Natural killer cell (primary cell): ENCODE results near the gene CYTH1. TPM values are rescaled to one million over a fixed set of nuclear protein-coding genes. Genes with fewer than 3 reads are reported as not detected.

Source experiments
- ATAC-seq, 3 donors: fragments of 150-1000 bp in 2 of 3; fragments of 200-7000 bp in 1 of 3; cut with Tn5 transposase; 1 replicate in 1 of 3; 2 replicates in 2 of 3; pipeline ENCODE4 v1.10.0; 2021; ENCODE audit warnings: mild to moderate bottlenecking in 2 of 3, moderate library complexity in 2 of 3
- DNase-seq, 2 donors: peaks; one replicate each; pipeline versions ENCODE4 v3.0.0 to v3.0.0-alpha.2; 2013 to 2021; ENCODE audit warnings: mixed read lengths in 1 of 2
- H3K27ac ChIP-seq: one replicate; pipeline ENCODE4 v1.5.1; 2013; ENCODE audit warnings: mild to moderate bottlenecking, low read length
- H3K27me3 ChIP-seq: one replicate; pipeline ENCODE4 v1.6.1; 2013; ENCODE audit warnings: low read length; ENCODE audit not compliant: control insufficient read depth, insufficient read depth
- H3K36me3 ChIP-seq: one replicate; pipeline ENCODE4 v1.6.1; 2013; ENCODE audit warnings: low read length; ENCODE audit not compliant: control insufficient read depth, insufficient read depth
- H3K4me1 ChIP-seq: one replicate; pipeline ENCODE4 v1.6.1; 2013; ENCODE audit warnings: low read length; ENCODE audit not compliant: control insufficient read depth, insufficient read depth
- H3K4me3 ChIP-seq: one replicate; pipeline ENCODE4 v1.5.1; 2013; ENCODE audit warnings: low read length
- H3K9me3 ChIP-seq: one replicate; pipeline ENCODE4 v1.6.1; 2013; ENCODE audit warnings: low read length; ENCODE audit not compliant: control insufficient read depth, insufficient read depth
- H3K27ac Mint-ChIP-seq, 2 donors: one replicate each; pipeline ENCODE4 v1.8.0; 2022; ENCODE audit warnings: mild to moderate bottlenecking in 2 of 2, mixed read lengths in 2 of 2, moderate library complexity in 1 of 2
- H3K27me3 Mint-ChIP-seq, 2 donors: one replicate each; pipeline ENCODE4 v1.8.0; 2022; ENCODE audit warnings: low read depth in 2 of 2, mixed read lengths in 2 of 2
- H3K36me3 Mint-ChIP-seq: one replicate; pipeline ENCODE4 v1.8.0; 2022; ENCODE audit warnings: mixed read lengths
- H3K4me1 Mint-ChIP-seq, 2 donors: one replicate each; pipeline ENCODE4 v1.8.0; 2022; ENCODE audit warnings: mixed read lengths in 2 of 2
- H3K4me3 Mint-ChIP-seq: one replicate; pipeline ENCODE4 v1.8.0; 2022; ENCODE audit warnings: mild to moderate bottlenecking, moderate library complexity, mixed read lengths
- H3K9me3 Mint-ChIP-seq, 2 donors: one replicate each; pipeline ENCODE4 v1.8.0; 2022; ENCODE audit warnings: mixed read lengths in 2 of 2
- CTCF ChIP-seq: fragments of 200-600 bp; IDR thresholded peaks from one replicate; pipeline ENCODE4 v1.8.0; 2022; ENCODE audit warnings: antibody characterized with exemption
- WGBS: methylation state at CpG from one replicate; pipeline ENCODE4 v1.1.7; 2013; ENCODE audit warnings: missing lambda C conversion rate; ENCODE audit not compliant: insufficient coverage; 5-methylcytosine and 5-hydroxymethylcytosine counted together
- intact Hi-C: fragments of 100-400 bp; cut with micrococcal nuclease; formaldehyde crosslinking; loops from one replicate; pipeline ENCODE4 v1.14.2; 2022
- total RNA-seq, 4 donors: library from RNA; stranded (reverse); fragments of 120-200 nt in 1 of 4; gene quantifications; one replicate each; pipeline versions ENCODE4 v1.2.3 to v1.2.4, GENCODE V29; 2013 to 2022

Gene CYTH1
- total RNA-seq, 3 donors from 2014 or later (not counting 1 experiment from before 2014, with no cell fraction given) = 437 to 514 (median 457) TPM

- 97% methylated on average over 4 of the region's 4 CpGs for WGBS
- H3K9me3 Mint-ChIP-seq = no peaks in the 10 kb centered on the region
- Histone ChIP-seq H3K27ac (peak overlapping the region; percentile 71), H3K4me3 (no peak overlapping the region), H3K9me3 (no peaks in the 10 kb centered on the region), H3K27me3 (no peaks in the 10 kb centered on the region), H3K4me1 (peaks cover 87% of the 10 kb centered on the region), H3K36me3 (peaks cover 12% of the 10 kb centered on the region)
- no peaks in the 10 kb centered on the region for H3K36me3 Mint-ChIP-seq
- H3K27me3 Mint-ChIP-seq = no peaks in the 10 kb centered on the region
- no peak for ATAC-seq
- DNase-seq = no peak
- H3K4me3 Mint-ChIP-seq = peak overlapping the region; percentile 47
- intact Hi-C loops = no loop called here
- H3K27ac Mint-ChIP-seq = peak overlapping the region; percentile 83 to 86
- TF ChIP-seq CTCF = no peak
- H3K4me1 Mint-ChIP-seq = peaks cover 67 to 75% of the 10 kb centered on the region in 2 donors
Observed at GRCh38 chr17:78790552-78790951, 8.5 kb upstream of the CYTH1 start.

- H3K4me1 Mint-ChIP-seq = peaks cover 67 to 75% of the 10 kb centered on the region in 2 donors
- H3K27ac ChIP-seq = peak overlapping the region; percentile 71
- H3K36me3 ChIP-seq = peaks cover 5% of the 10 kb centered on the region
- peak overlapping the region; percentile 83 to 86 for H3K27ac Mint-ChIP-seq
- H3K4me1 ChIP-seq = peaks cover 87% of the 10 kb centered on the region
- intact Hi-C loops = loop anchor here (5.0 kb wide), 1 partner anchor 48 kb away; no protein-coding TSS in a partner anchor
- H3K9me3 ChIP-seq = no peaks in the 10 kb centered on the region
- no peaks in the 10 kb centered on the region for H3K9me3 Mint-ChIP-seq
- no peaks in the 10 kb centered on the region for H3K36me3 Mint-ChIP-seq
- H3K27me3 Mint-ChIP-seq = no peaks in the 10 kb centered on the region
- H3K27me3 ChIP-seq = no peaks in the 10 kb centered on the region
- ATAC-seq (peak; percentile 50 to 71 (median 62)), DNase-seq (peak in 1 of 2 donors; percentile 84)
- no peak for TF ChIP-seq CTCF
- H3K4me3 ChIP-seq = no peak overlapping the region
- peak overlapping the region; percentile 47 for H3K4me3 Mint-ChIP-seq
- WGBS = 63% methylated on average over 14 of the region's 14 CpGs
Observed at GRCh38 chr17:78789663-78790181, 7.6 kb upstream of the CYTH1 start.

- H3K4me3 ChIP-seq = no peak overlapping the region
- H3K4me1 ChIP-seq = peaks cover 87% of the 10 kb centered on the region
- ATAC-seq = peak; percentile 59 to 65 (median 62)
- H3K27ac Mint-ChIP-seq = peak overlapping the region; percentile 83 to 86
- H3K9me3 Mint-ChIP-seq = no peaks in the 10 kb centered on the region
- TF ChIP-seq CTCF = no peak
- H3K27ac ChIP-seq = peak overlapping the region; percentile 71
- H3K4me3 Mint-ChIP-seq = peak overlapping the region; percentile 56
- H3K36me3 ChIP-seq = peaks cover 5% of the 10 kb centered on the region
- no peak for DNase-seq
- no peaks in the 10 kb centered on the region for H3K27me3 ChIP-seq
- H3K9me3 ChIP-seq = no peaks in the 10 kb centered on the region
- H3K36me3 Mint-ChIP-seq = no peaks in the 10 kb centered on the region
- peaks cover 65 to 72% of the 10 kb centered on the region in 2 donors for H3K4me1 Mint-ChIP-seq
- H3K27me3 Mint-ChIP-seq = no peaks in the 10 kb centered on the region
- 83% methylated on average over 5 of the region's 5 CpGs for whole genome bisulfite sequencing
- intact Hi-C loops = loop anchor here (5.0 kb wide), 1 partner anchor 48 kb away; no protein-coding TSS in a partner anchor
Observed at GRCh38 chr17:78789149-78789662, 7.1 kb upstream of the CYTH1 start.
